ENCODE results near the gene ZDHHC24.

DNA sequence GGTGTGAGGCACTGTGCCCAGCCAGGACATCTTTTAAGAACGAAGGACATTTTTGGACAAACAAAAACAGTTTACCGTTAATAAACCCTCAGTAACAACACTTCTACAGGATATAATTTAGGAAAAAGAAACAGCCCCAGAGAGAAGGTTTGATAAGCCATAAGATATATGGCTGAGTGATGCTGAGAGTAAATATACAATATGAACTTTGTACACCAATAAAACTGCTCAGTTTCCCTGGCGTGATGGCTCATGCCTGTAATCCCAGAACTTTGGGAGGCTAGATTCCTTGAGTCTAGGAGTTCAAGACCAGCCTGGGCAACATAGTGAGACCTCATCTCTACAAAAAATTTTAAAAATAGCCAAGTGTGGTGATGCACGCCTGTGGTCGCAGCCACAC, 47.3 kb downstream of the ZDHHC24 start:
- no peak for TF ChIP-seq EZH2 (IDR thresholded peaks at IDR 0.05; ENCODE audit: low read depth)
- TF ChIP-seq, protein P1, sequence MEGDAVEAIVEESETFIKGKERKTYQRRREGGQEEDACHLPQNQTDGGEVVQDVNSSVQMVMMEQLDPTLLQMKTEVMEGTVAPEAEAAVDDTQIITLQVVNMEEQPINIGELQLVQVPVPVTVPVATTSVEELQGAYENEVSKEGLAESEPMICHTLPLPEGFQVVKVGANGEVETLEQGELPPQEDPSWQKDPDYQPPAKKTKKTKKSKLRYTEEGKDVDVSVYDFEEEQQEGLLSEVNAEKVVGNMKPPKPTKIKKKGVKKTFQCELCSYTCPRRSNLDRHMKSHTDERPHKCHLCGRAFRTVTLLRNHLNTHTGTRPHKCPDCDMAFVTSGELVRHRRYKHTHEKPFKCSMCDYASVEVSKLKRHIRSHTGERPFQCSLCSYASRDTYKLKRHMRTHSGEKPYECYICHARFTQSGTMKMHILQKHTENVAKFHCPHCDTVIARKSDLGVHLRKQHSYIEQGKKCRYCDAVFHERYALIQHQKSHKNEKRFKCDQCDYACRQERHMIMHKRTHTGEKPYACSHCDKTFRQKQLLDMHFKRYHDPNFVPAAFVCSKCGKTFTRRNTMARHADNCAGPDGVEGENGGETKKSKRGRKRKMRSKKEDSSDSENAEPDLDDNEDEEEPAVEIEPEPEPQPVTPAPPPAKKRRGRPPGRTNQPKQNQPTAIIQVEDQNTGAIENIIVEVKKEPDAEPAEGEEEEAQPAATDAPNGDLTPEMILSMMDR (conservative IDR thresholded peaks at IDR 0.05): no peak
